Non-pigmented ciliary epithelial cell (primary cell): ENCODE results near the gene ARHGEF26.
A peak's percentile ranks its signal among the peaks of the same experiment; 100 is the strongest.

Experiments used
- DNase-seq: peaks from one replicate; pipeline ENCODE4 v3.0.0-alpha.2; 2010; ENCODE audit warnings: low read depth

The ARHGEF26 gene

GRCh38 chr3:154210986-154211385, 89.8 kb downstream of the ARHGEF26 start:
- no peak for DNase-seq

- no peak for DNase-seq
These were observed 93.1 kb downstream of the ARHGEF26 start for GRCh38 chr3:154214306-154214705.

- no peak for DNase-seq
These were observed 96.5 kb downstream of the ARHGEF26 start for GRCh38 chr3:154217671-154218070.

- DNase-seq: no peak
These were observed 97.5 kb downstream of the ARHGEF26 start for GRCh38 chr3:154218728-154219127.

GRCh38 chr3:154220462-154220861, 99.3 kb downstream of the ARHGEF26 start:
- no peak for DNase-seq

GRCh38 chr3:154223519-154223918, 102.3 kb downstream of the ARHGEF26 start:
- DNase-seq: no peak

GRCh38 chr3:154224366-154224765, 103.2 kb downstream of the ARHGEF26 start:
- no peak for DNase-seq

- no peak for DNase-seq
These were observed 103.7 kb downstream of the ARHGEF26 start for GRCh38 chr3:154224866-154225265.

GRCh38 chr3:154225536-154225935, 104.3 kb downstream of the ARHGEF26 start:
- no peak for DNase-seq

GRCh38 chr3:154227531-154227930, 106.3 kb downstream of the ARHGEF26 start:
- DNase-seq: no peak

- DNase-seq: no peak
These were observed 107.5 kb downstream of the ARHGEF26 start for GRCh38 chr3:154228561-154229216.

- no peak for DNase-seq
These were observed 108.0 kb downstream of the ARHGEF26 start for GRCh38 chr3:154229217-154229590.

- no peak for DNase-seq
These were observed 114.1 kb downstream of the ARHGEF26 start for GRCh38 chr3:154235330-154235729.

GRCh38 chr3:154236331-154236730, 115.1 kb downstream of the ARHGEF26 start:
- no peak for DNase-seq

GRCh38 chr3:154240235-154240634, 119.0 kb downstream of the ARHGEF26 start:
- no peak for DNase-seq

GRCh38 chr3:154241496-154241895, 120.3 kb downstream of the ARHGEF26 start:
- DNase-seq: no peak

- DNase-seq: no peak
These were observed 121.6 kb downstream of the ARHGEF26 start for GRCh38 chr3:154242766-154243165.

GRCh38 chr3:154243353-154243752, 122.2 kb downstream of the ARHGEF26 start:
- peak; percentile 28 for DNase-seq

- DNase-seq: no peak
These were observed 123.5 kb downstream of the ARHGEF26 start for GRCh38 chr3:154244644-154245043.

- DNase-seq: no peak
These were observed 126.7 kb downstream of the ARHGEF26 start for GRCh38 chr3:154247806-154248415.

- DNase-seq: no peak
These were observed 129.1 kb downstream of the ARHGEF26 start for GRCh38 chr3:154250291-154250690.

- no peak for DNase-seq
These were observed 130.4 kb downstream of the ARHGEF26 start for GRCh38 chr3:154251610-154252009.

GRCh38 chr3:154252759-154253638, 131.8 kb downstream of the ARHGEF26 start:
- peak; percentile 64 for DNase-seq
